Tibial nerve (tissue), 4 donors: ENCODE data around the gene PHKB. TPM values are rescaled to one million over a fixed set of nuclear protein-coding genes. Genes with fewer than 3 reads are reported as not detected.

Source experiments
- DNase-seq, 2 donors: peaks; one replicate each; pipeline ENCODE4 v3.0.0-alpha.2; 2019; ENCODE audit warnings: low spot score in 2 of 2
- H3K27ac ChIP-seq, 4 donors: fragments of 200-600 bp; sonication (generic) in 3 of 4; one replicate each; pipeline ENCODE4 v1.5.1; 2017 to 2019; ENCODE audit warnings: mild to moderate bottlenecking in 1 of 4
- H3K27me3 ChIP-seq, 2 donors: fragments of 200-600 bp; sonication (generic) in 1 of 2; one replicate each; pipeline versions ENCODE4 v1.5.1 to v1.6.0; 2017 to 2019
- H3K36me3 ChIP-seq, 3 donors: fragments of 200-600 bp; sonication (generic); one replicate each; pipeline ENCODE4 v1.5.1; 2018 to 2019
- H3K4me1 ChIP-seq, 4 donors: fragments of 200-600 bp; sonication (generic) in 3 of 4; one replicate each; pipeline ENCODE4 v1.5.1; 2017 to 2019
- H3K4me3 ChIP-seq, 4 donors: fragments of 200-600 bp; sonication (generic) in 3 of 4; one replicate each; pipeline ENCODE4 v1.5.1; 2017 to 2019; ENCODE audit warnings: mild to moderate bottlenecking in 1 of 4, moderate library complexity in 1 of 4
- H3K9me3 ChIP-seq, 4 donors: fragments of 200-600 bp; sonication (generic) in 3 of 4; one replicate each; pipeline ENCODE4 v1.5.1; 2017 to 2019
- EP300 ChIP-seq, 2 donors: sonication (generic); formaldehyde crosslinking; IDR thresholded peaks; one replicate each; pipeline ENCODE4 v1.6.1; 2017; ENCODE audit warnings: antibody characterized with exemption in 2 of 2, mild to moderate bottlenecking in 1 of 2
- POLR2A ChIP-seq, 2 donors: fragments of 450-650 bp; IDR thresholded peaks; one replicate each; pipeline ENCODE4 v1.6.1; 2017; ENCODE audit warnings: antibody characterized with exemption in 2 of 2, mild to moderate bottlenecking in 2 of 2, moderate library complexity in 2 of 2
- WGBS, 2 donors: methylation state at CpG; one replicate each; pipeline ENCODE4 v1.1.5; 2018; 5-methylcytosine and 5-hydroxymethylcytosine counted together
- total RNA-seq, 4 donors: library from RNA; depleted of rRNA; stranded (reverse); fragments of >200 nt; gene quantifications; one replicate each; pipeline ENCODE4 v1.1.0, GENCODE V29; 2016
- TF ChIP-seq, protein P1 (sequence below), 5 experiments: fragments of 200-600 bp in 3 of 5; fragments of 450-650 bp in 2 of 5; sonication (generic) in 3 of 5; IDR thresholded peaks; one replicate each; pipeline ENCODE4 v1.5.1; 2016 to 2019; ENCODE audit warnings: antibody characterized with exemption in 5 of 5, mild to moderate bottlenecking in 3 of 5, moderate library complexity in 2 of 5

Gene PHKB
- total RNA-seq, 4 donors from 2014 or later = 80.1 to 93.7 (median 82.4) TPM

- no peak overlapping the region for H3K27ac ChIP-seq
- no peaks in the 10 kb centered on the region for H3K27me3 ChIP-seq
- WGBS, 2 donors = 46 to 59% methylated on average over 3 of the region's 3 CpGs
- H3K4me3 ChIP-seq = no peak overlapping the region
- TF ChIP-seq POLR2A (IDR thresholded peaks at IDR 0.05) = no peak
- TF ChIP-seq, protein P1, sequence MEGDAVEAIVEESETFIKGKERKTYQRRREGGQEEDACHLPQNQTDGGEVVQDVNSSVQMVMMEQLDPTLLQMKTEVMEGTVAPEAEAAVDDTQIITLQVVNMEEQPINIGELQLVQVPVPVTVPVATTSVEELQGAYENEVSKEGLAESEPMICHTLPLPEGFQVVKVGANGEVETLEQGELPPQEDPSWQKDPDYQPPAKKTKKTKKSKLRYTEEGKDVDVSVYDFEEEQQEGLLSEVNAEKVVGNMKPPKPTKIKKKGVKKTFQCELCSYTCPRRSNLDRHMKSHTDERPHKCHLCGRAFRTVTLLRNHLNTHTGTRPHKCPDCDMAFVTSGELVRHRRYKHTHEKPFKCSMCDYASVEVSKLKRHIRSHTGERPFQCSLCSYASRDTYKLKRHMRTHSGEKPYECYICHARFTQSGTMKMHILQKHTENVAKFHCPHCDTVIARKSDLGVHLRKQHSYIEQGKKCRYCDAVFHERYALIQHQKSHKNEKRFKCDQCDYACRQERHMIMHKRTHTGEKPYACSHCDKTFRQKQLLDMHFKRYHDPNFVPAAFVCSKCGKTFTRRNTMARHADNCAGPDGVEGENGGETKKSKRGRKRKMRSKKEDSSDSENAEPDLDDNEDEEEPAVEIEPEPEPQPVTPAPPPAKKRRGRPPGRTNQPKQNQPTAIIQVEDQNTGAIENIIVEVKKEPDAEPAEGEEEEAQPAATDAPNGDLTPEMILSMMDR (IDR thresholded peaks at IDR 0.05) = no peak
- TF ChIP-seq EP300 (IDR thresholded peaks at IDR 0.05) = no peak
- H3K4me1 ChIP-seq = peaks cover 0 to 18% (median 0%) of the 10 kb centered on the region in 4 donors
- no peaks in the 10 kb centered on the region for H3K9me3 ChIP-seq
- DNase-seq = no peak
- H3K36me3 ChIP-seq = peaks cover 0 to 55% (median 0%) of the 10 kb centered on the region in 3 donors
Observed at GRCh38 chr16:47519546-47519945, 58.4 kb downstream of the PHKB start.

DNA sequence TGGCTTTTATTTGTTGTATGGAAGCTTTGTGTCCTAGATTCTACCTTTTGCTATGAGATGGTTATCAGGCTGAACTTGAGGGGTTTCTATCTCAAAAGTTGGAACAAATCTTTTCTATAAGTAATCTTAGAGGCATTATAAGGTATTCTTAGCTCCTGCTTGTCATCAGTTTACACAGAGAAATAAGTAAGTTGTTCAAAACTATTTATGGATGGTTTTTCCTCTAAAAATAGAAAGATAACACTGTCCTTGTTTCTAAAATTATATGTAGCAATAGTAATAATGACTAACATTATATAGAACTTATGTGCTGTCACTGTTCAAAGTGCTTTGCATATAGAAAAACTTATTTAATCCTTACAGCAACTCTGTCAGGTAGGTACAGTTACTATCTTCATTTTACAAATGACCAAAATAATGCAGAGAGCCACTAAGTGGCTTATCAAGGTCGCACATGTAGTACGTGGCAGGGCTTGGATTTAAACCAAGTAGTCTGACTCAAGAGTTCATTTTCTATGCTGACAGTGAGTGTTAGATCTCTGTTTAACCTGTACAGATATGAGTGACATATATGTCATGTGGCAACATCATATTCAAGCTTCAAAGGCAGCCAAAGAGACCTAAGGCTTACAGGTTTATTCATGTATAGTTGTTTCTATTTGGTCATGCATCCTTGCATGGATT lies 59.0 kb downstream of the PHKB start:
- no peaks in the 10 kb centered on the region for H3K9me3 ChIP-seq
- WGBS, 2 donors = 71 to 82% methylated on average over 2 of the region's 2 CpGs
- TF ChIP-seq, protein P1 (IDR thresholded peaks at IDR 0.05) = no peak
- TF ChIP-seq POLR2A (IDR thresholded peaks at IDR 0.05) = no peak
- no peak for TF ChIP-seq EP300 (IDR thresholded peaks at IDR 0.05)
- no peak for DNase-seq
- H3K27me3 ChIP-seq = no peaks in the 10 kb centered on the region
- no peak overlapping the region for H3K4me3 ChIP-seq
- peaks cover 0 to 18% (median 0%) of the 10 kb centered on the region in 4 donors for H3K4me1 ChIP-seq
- H3K27ac ChIP-seq = no peak overlapping the region
- peaks cover 0 to 49% (median 0%) of the 10 kb centered on the region in 3 donors for H3K36me3 ChIP-seq

GRCh38 chr16:47523342-47524006 lies 62.3 kb downstream of the PHKB start:
- Histone ChIP-seq H3K27ac (peak overlapping the region in 1 of 4 donors; percentile 39), H3K4me1 (peaks cover 0 to 18% (median 0%) of the 10 kb centered on the region in 4 donors), H3K4me3 (no peak overlapping the region), H3K9me3 (no peaks in the 10 kb centered on the region), H3K27me3 (no peaks in the 10 kb centered on the region), H3K36me3 (peaks cover 0 to 25% (median 0%) of the 10 kb centered on the region in 3 donors)
- WGBS, 2 donors = 77 to 84% methylated on average over 2 of the region's 2 CpGs
- TF ChIP-seq, protein P1 (IDR thresholded peaks at IDR 0.05) = no peak
- TF ChIP-seq EP300 (IDR thresholded peaks at IDR 0.05) (no peak), POLR2A (IDR thresholded peaks at IDR 0.05) (no peak)
- DNase-seq = no peak

DNA sequence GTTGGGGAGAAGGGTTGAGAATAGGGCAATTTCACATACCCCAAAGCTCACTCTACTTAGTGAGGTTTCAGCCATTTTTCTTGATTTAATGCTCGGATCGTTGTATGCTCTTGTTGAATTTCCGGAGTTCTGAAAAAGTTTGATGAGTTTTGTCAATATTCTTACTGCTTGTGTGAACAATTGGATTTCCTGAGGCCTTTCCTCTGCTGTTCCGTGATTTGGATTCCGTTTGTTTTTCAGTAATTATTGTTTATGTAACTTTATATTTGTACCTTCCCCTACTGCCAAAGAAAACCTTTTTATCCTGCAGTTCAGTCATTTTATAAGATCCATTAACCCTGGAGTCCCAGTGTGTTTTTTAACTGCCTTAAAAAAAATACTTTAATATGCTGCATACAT lies 62.9 kb downstream of the PHKB start:
- Histone ChIP-seq H3K36me3 (peaks cover 0 to 23% (median 0%) of the 10 kb centered on the region in 3 donors), H3K9me3 (no peaks in the 10 kb centered on the region), H3K27me3 (no peaks in the 10 kb centered on the region), H3K4me3 (no peak overlapping the region), H3K27ac (peak overlapping the region in 1 of 4 donors; percentile 39), H3K4me1 (peaks cover 0 to 18% (median 0%) of the 10 kb centered on the region in 4 donors)
- no peak for DNase-seq
- 58 to 75% methylated on average over 5 of the region's 5 CpGs for whole genome bisulfite sequencing, 2 donors
- TF ChIP-seq, protein P1 (IDR thresholded peaks at IDR 0.05) = no peak
- TF ChIP-seq POLR2A (IDR thresholded peaks at IDR 0.05) = no peak
- TF ChIP-seq EP300 (IDR thresholded peaks at IDR 0.05) = no peak

DNA sequence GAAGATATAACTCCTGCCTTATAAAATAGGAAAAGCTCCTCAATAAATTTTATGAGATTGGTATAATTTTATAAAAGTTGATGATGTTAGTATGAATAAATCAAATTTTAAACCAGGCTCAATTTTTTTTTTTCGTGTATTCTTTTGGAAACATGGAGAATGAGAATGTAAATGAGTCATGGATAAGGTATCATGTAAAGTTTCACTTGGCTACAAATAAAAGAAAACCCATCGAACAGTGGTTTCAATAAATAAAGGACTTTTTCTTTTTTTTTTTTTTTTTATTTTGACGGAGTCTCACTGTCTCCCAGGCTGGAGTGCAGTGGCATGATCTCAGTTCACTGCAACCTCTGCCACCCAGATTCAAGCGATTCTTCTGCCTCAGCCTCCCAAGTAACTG lies 67.3 kb downstream of the PHKB start:
- peaks cover 0 to 4% (median 0%) of the 10 kb centered on the region in 4 donors for H3K9me3 ChIP-seq
- TF ChIP-seq POLR2A (IDR thresholded peaks at IDR 0.05) (no peak), EP300 (IDR thresholded peaks at IDR 0.05) (no peak)
- TF ChIP-seq, protein P1 (IDR thresholded peaks at IDR 0.05) = no peak
- peaks cover 0 to 23% (median 0%) of the 10 kb centered on the region in 3 donors for H3K36me3 ChIP-seq
- H3K27ac ChIP-seq = no peak overlapping the region
- no peak overlapping the region for H3K4me3 ChIP-seq
- 69 to 71% methylated on average over 4 of the region's 4 CpGs for WGBS, 2 donors
- no peak for DNase-seq
- no peaks in the 10 kb centered on the region for H3K27me3 ChIP-seq
- peaks cover 0 to 9% (median 0%) of the 10 kb centered on the region in 4 donors for H3K4me1 ChIP-seq
